ENCODE results near the gene SRRM3.
A peak's percentile ranks its signal among the peaks of the same experiment; 100 is the strongest.

DNA sequence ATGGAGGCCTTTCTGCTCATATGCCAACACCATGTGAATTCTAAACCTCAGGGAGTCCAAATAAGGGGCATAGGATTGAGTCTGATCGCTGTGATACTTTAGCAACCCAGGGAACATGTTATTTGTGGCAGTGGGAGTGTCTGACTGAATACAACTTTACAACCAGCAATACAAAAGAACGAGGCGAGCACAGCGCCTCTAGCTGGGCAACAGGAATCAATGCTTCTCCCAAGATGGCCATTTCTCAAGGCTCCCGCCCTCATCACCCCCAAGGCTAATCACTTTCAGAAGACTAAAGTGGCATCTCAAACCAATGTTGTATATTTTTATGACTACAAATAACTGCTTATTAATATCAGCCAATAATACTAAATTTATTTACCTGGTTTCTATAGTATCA lies 129.0 kb downstream of the SRRM3 start:
- TF ChIP-seq EZH2 (IDR thresholded peaks at IDR 0.05; ENCODE audit: borderline replicate concordance, low read length): no peak
- peak; percentile 18; the same call in 1 of the 2 replicates for TF ChIP-seq CTCF (IDR thresholded peaks at IDR 0.05; ENCODE audit: low read length)

All from OCI-LY1 (cell line).